ENCODE data around the gene GALR3.

The GALR3 gene

GRCh38 chr22:37806409-37807333, 16.5 kb upstream of the GALR3 start:
- POLR2A ChIA-PET: interaction anchor here (0.9 to 6.9 kb wide), 18 partner anchors 11 to 198 kb away, joined by 3 to 78 read pairs (median 6); partner anchors contain the start of genes ANKRD54, GALR3, GGA1 and MICALL1
- TF ChIP-seq CTBP1 (IDR thresholded peaks at IDR 0.05; ENCODE audit: borderline replicate concordance) (no peak), FOXA1 (IDR thresholded peaks at IDR 0.05) (no peak)
- CTCF ChIA-PET: interaction anchor here (0.6 to 4.4 kb wide), 3 partner anchors 11 to 179 kb away, joined by 3 to 23 read pairs (median 5); no protein-coding TSS in a partner anchor
- DNase-seq (ENCODE audit: extremely low spot score): no peak

GRCh38 chr22:37807410-37808293, 15.5 kb upstream of the GALR3 start, which contains the start of gene GCAT:
TSS of gene GCAT (plus strand) at chr22:37807934. CDS start at chr22:37807968, 34 bp downstream.
- peak; percentile 99 for DNase-seq (ENCODE audit: extremely low spot score)
- ChIA-PET CTCF (interaction anchor here (0.6 to 4.4 kb wide), 5 partner anchors 10 to 180 kb away, joined by 3 to 23 read pairs (median 5); no protein-coding TSS in a partner anchor), POLR2A (interaction anchor here (0.7 to 6.9 kb wide), 20 partner anchors 10 to 199 kb away, joined by 3 to 78 read pairs (median 4); partner anchors contain the start of genes ANKRD54, GALR3, GGA1 and MICALL1)
- TF ChIP-seq L3MBTL2 (conservative IDR thresholded peaks at IDR 0.05): peak; percentile 83; the same call in 1 of the 2 replicates
- TF ChIP-seq ARNT (IDR thresholded peaks at IDR 0.05): no peak

- ChIA-PET POLR2A (interaction anchor here (0.9 to 6.9 kb wide), 11 partner anchors 9 to 200 kb away, joined by 3 to 78 read pairs (median 5); partner anchors contain the start of genes ANKRD54, GALR3 and GGA1), CTCF (interaction anchor here (1.6 to 4.4 kb wide), 2 partner anchors 9 to 55 kb away, joined by 3 to 23 read pairs; no protein-coding TSS in a partner anchor)
- TF ChIP-seq ARNT (IDR thresholded peaks at IDR 0.05) (no peak), FOXM1 (IDR thresholded peaks at IDR 0.05; ENCODE audit: borderline replicate concordance) (no peak), HDGF (IDR thresholded peaks at IDR 0.05; ENCODE audit: borderline replicate concordance) (no peak), TARDBP (IDR thresholded peaks at IDR 0.05) (no peak), BHLHE40 (IDR thresholded peaks at IDR 0.05; ENCODE audit: borderline replicate concordance) (no peak), L3MBTL2 (conservative IDR thresholded peaks at IDR 0.05) (no peak), LEF1 (IDR thresholded peaks at IDR 0.05; ENCODE audit: borderline replicate concordance) (no peak), SUZ12 (IDR thresholded peaks at IDR 0.05) (no peak), FOXA1 (IDR thresholded peaks at IDR 0.05) (no peak), SP1 (IDR thresholded peaks at IDR 0.05) (no peak)
- no peak for DNase-seq (ENCODE audit: extremely low spot score)
Observed at GRCh38 chr22:37808294-37808657, 14.9 kb upstream of the GALR3 start.

- POLR2A ChIA-PET: interaction anchor here (1.2 to 6.9 kb wide), 3 partner anchors 7 to 34 kb away, joined by 4 to 78 read pairs (median 20); partner anchors contain the start of gene ANKRD54
- TF ChIP-seq FOXK2 (IDR thresholded peaks at IDR 0.05) (no peak), HDGF (IDR thresholded peaks at IDR 0.05; ENCODE audit: borderline replicate concordance) (no peak), FOXA1 (IDR thresholded peaks at IDR 0.05) (no peak), L3MBTL2 (conservative IDR thresholded peaks at IDR 0.05) (no peak), PKNOX1 (IDR thresholded peaks at IDR 0.05) (no peak), SP1 (IDR thresholded peaks at IDR 0.05) (no peak), ZNF384 (IDR thresholded peaks at IDR 0.05) (no peak), BHLHE40 (IDR thresholded peaks at IDR 0.05; ENCODE audit: borderline replicate concordance) (no peak), ELF4 (IDR thresholded peaks at IDR 0.05) (no peak), TARDBP (IDR thresholded peaks at IDR 0.05) (no peak), NFRKB (IDR thresholded peaks at IDR 0.05) (no peak), CTBP1 (IDR thresholded peaks at IDR 0.05; ENCODE audit: borderline replicate concordance) (no peak), ARNT (IDR thresholded peaks at IDR 0.05) (no peak), SUZ12 (IDR thresholded peaks at IDR 0.05) (no peak)
- CTCF ChIA-PET: interaction anchor here (0.6 to 4.4 kb wide), 5 partner anchors 8 to 176 kb away, joined by 3 to 23 read pairs (median 4); no protein-coding TSS in a partner anchor
- DNase-seq (ENCODE audit: extremely low spot score): no peak
Observed at GRCh38 chr22:37809672-37810333, 13.4 kb upstream of the GALR3 start.

- TF ChIP-seq FOXK2 (IDR thresholded peaks at IDR 0.05): no peak
- no peak for TF ChIP-seq ARNT (IDR thresholded peaks at IDR 0.05)
- no peak for TF ChIP-seq TARDBP (IDR thresholded peaks at IDR 0.05)
- TF ChIP-seq FOXM1 (IDR thresholded peaks at IDR 0.05; ENCODE audit: borderline replicate concordance): no peak
- no peak for TF ChIP-seq SUZ12 (IDR thresholded peaks at IDR 0.05)
- no peak for TF ChIP-seq FOXA1 (IDR thresholded peaks at IDR 0.05)
- TF ChIP-seq CTBP1 (IDR thresholded peaks at IDR 0.05; ENCODE audit: borderline replicate concordance): no peak
- TF ChIP-seq NFRKB (IDR thresholded peaks at IDR 0.05): no peak
- no peak for TF ChIP-seq ELF4 (IDR thresholded peaks at IDR 0.05)
- TF ChIP-seq SP1 (IDR thresholded peaks at IDR 0.05): no peak
- no peak for TF ChIP-seq L3MBTL2 (conservative IDR thresholded peaks at IDR 0.05)
- no peak for TF ChIP-seq BHLHE40 (IDR thresholded peaks at IDR 0.05; ENCODE audit: borderline replicate concordance)
- TF ChIP-seq LEF1 (IDR thresholded peaks at IDR 0.05; ENCODE audit: borderline replicate concordance): no peak
- no peak for TF ChIP-seq HDGF (IDR thresholded peaks at IDR 0.05; ENCODE audit: borderline replicate concordance)
- no peak for TF ChIP-seq ZNF384 (IDR thresholded peaks at IDR 0.05)
- no peak for TF ChIP-seq PKNOX1 (IDR thresholded peaks at IDR 0.05)
- ChIA-PET POLR2A (interaction anchor here (1.0 kb wide), 1 partner anchor 94 kb away, joined by 3 read pairs; the partner anchor contains the start of gene MICALL1), CTCF (interaction anchor here (0.6 to 0.7 kb wide), 2 partner anchors 45 kb away, joined by 3 to 4 read pairs; no protein-coding TSS in a partner anchor)
Observed at GRCh38 chr22:37811867-37812266, 11.3 kb upstream of the GALR3 start.

More at GRCh38 chr22:37811867-37812266, 11.3 kb upstream of the GALR3 start:
- no peak for DNase-seq (ENCODE audit: extremely low spot score)

Data from HEK293T (cell line).